Measurements from ENCODE around the gene CLUH. TPM values are rescaled to one million over a fixed set of nuclear protein-coding genes. Genes with fewer than 3 reads are reported as not detected.

CLUH gene
- total and polyA plus RNA-seq, 7 donors, result 20.4 to 119 (median 32.1) TPM

GRCh38 chr17:2703606-2704005 lies 8.0 kb downstream of the CLUH start:
- intact Hi-C loops (cut with DNase I), result no loop called here
- H3K36me3 ChIP-seq, result peaks cover 33 to 57% (median 37%) of the 10 kb centered on the region in 4 donors
- 94 to 96% methylated on average over 16 of the region's 16 CpGs for WGBS, 2 donors
- no peak overlapping the region for H3K27ac ChIP-seq
- TF ChIP-seq EP300 (IDR thresholded peaks at IDR 0.05), result no peak
- TF ChIP-seq POLR2AphosphoS5 (IDR thresholded peaks at IDR 0.05), result no peak
- TF ChIP-seq CTCF (IDR thresholded peaks at IDR 0.05), result no peak
- no peak for TF ChIP-seq POLR2A (IDR thresholded peaks at IDR 0.05)
- H3K9me3 ChIP-seq, result no peaks in the 10 kb centered on the region
- H3K4me1 ChIP-seq, result peaks cover 0 to 44% (median 25%) of the 10 kb centered on the region in 4 donors
- no peak for DNase-seq
- no peak overlapping the region for H3K4me3 ChIP-seq
- no peaks in the 10 kb centered on the region for H3K27me3 ChIP-seq

GRCh38 chr17:2703181-2703580 lies 8.4 kb downstream of the CLUH start:
- H3K4me1 ChIP-seq, result peaks cover 0 to 40% (median 21%) of the 10 kb centered on the region in 4 donors
- H3K27ac ChIP-seq, result no peak overlapping the region
- H3K4me3 ChIP-seq, result no peak overlapping the region
- intact Hi-C loops (cut with DNase I), result no loop called here
- TF ChIP-seq CTCF (IDR thresholded peaks at IDR 0.05) (no peak), POLR2AphosphoS5 (IDR thresholded peaks at IDR 0.05) (no peak), EP300 (IDR thresholded peaks at IDR 0.05) (no peak), POLR2A (IDR thresholded peaks at IDR 0.05) (no peak)
- no peaks in the 10 kb centered on the region for H3K9me3 ChIP-seq
- WGBS, 2 donors, result 91 to 96% methylated on average over 20 of the region's 20 CpGs
- DNase-seq, result peak; percentile 41
- H3K36me3 ChIP-seq, result peaks cover 33 to 61% (median 41%) of the 10 kb centered on the region in 4 donors
- no peaks in the 10 kb centered on the region for H3K27me3 ChIP-seq

GRCh38 chr17:2701996-2702741 lies 9.4 kb downstream of the CLUH start:
- WGBS, 2 donors, result 91 to 93% methylated on average over 22 of the region's 22 CpGs
- peak; percentile 59 for DNase-seq
- no peak overlapping the region for H3K4me3 ChIP-seq
- H3K9me3 ChIP-seq, result no peaks in the 10 kb centered on the region
- H3K27me3 ChIP-seq, result no peaks in the 10 kb centered on the region
- TF ChIP-seq POLR2AphosphoS5 (IDR thresholded peaks at IDR 0.05) (no peak), EP300 (IDR thresholded peaks at IDR 0.05) (no peak), POLR2A (IDR thresholded peaks at IDR 0.05) (no peak), CTCF (IDR thresholded peaks at IDR 0.05) (no peak)
- peaks cover 0 to 29% (median 11%) of the 10 kb centered on the region in 4 donors for H3K4me1 ChIP-seq
- H3K36me3 ChIP-seq, result peaks cover 33 to 72% (median 51%) of the 10 kb centered on the region in 4 donors
- peak overlapping the region; percentile 20 to 53 (median 34) for H3K27ac ChIP-seq
- intact Hi-C loops (cut with DNase I), result no loop called here

- Histone ChIP-seq H3K4me3 (no peak overlapping the region), H3K27me3 (no peaks in the 10 kb centered on the region), H3K27ac (peak overlapping the region; percentile 7 to 53 (median 32)), H3K36me3 (peaks cover 39 to 79% (median 58%) of the 10 kb centered on the region in 4 donors), H3K9me3 (no peaks in the 10 kb centered on the region), H3K4me1 (peaks cover 0 to 22% (median 6%) of the 10 kb centered on the region in 4 donors)
- intact Hi-C loops (cut with DNase I), result no loop called here
- peak; percentile 62 for DNase-seq
- WGBS, 2 donors, result 95% methylated on average over 41 of the region's 41 CpGs
- no peak for TF ChIP-seq EP300 (IDR thresholded peaks at IDR 0.05)
- no peak for TF ChIP-seq POLR2A (IDR thresholded peaks at IDR 0.05)
- TF ChIP-seq POLR2AphosphoS5 (IDR thresholded peaks at IDR 0.05), result no peak
- no peak for TF ChIP-seq CTCF (IDR thresholded peaks at IDR 0.05)
Measured at GRCh38 chr17:2701161-2701995, 10.2 kb downstream of the CLUH start.

Measured in sigmoid colon (tissue), 7 donors.